CD1c-positive myeloid dendritic cell (primary cell): ENCODE results near the gene C1orf159.

Source experiments
- DNase-seq: peaks from one replicate; pipeline ENCODE4 v3.0.0-alpha.2; 2016; ENCODE audit errors: extremely low spot score

The C1orf159 gene

GRCh38 chr1:1132042-1132950 lies 16.4 kb upstream of the C1orf159 start:
- DNase-seq: no peak

- DNase-seq: no peak
These were observed 14.6 kb upstream of the C1orf159 start for GRCh38 chr1:1130206-1131120.

- no peak for DNase-seq
These were observed 13.5 kb upstream of the C1orf159 start for GRCh38 chr1:1129381-1129821.

- no peak for DNase-seq
These were observed 12.7 kb upstream of the C1orf159 start for GRCh38 chr1:1128454-1129139.

GRCh38 chr1:1127551-1128451 lies 11.9 kb upstream of the C1orf159 start:
- no peak for DNase-seq

- no peak for DNase-seq
These were observed 10.1 kb upstream of the C1orf159 start for GRCh38 chr1:1125945-1126344.

- DNase-seq: no peak
These were observed 9.1 kb upstream of the C1orf159 start for GRCh38 chr1:1124786-1125642.

- DNase-seq: no peak
These were observed 8.6 kb upstream of the C1orf159 start for GRCh38 chr1:1124508-1124785.

- DNase-seq: peak; percentile 18
These were observed 8.0 kb upstream of the C1orf159 start for GRCh38 chr1:1123581-1124507.

GRCh38 chr1:1122981-1123480 lies 7.1 kb upstream of the C1orf159 start:
- no peak for DNase-seq

GRCh38 chr1:1122078-1122811 lies 6.4 kb upstream of the C1orf159 start:
- DNase-seq: peak; percentile 85

GRCh38 chr1:1121611-1122077 lies 5.8 kb upstream of the C1orf159 start:
- DNase-seq: no peak

GRCh38 chr1:1120866-1121591 lies 5.1 kb upstream of the C1orf159 start:
- DNase-seq: no peak

GRCh38 chr1:1120096-1120495 lies 4.2 kb upstream of the C1orf159 start:
- DNase-seq: no peak

- no peak for DNase-seq
These were observed 3.5 kb upstream of the C1orf159 start for GRCh38 chr1:1119272-1119890.

GRCh38 chr1:1118876-1119220 lies 3.0 kb upstream of the C1orf159 start:
- no peak for DNase-seq
